ENCODE data around the gene ZNF544.
A peak's percentile ranks its signal among the peaks of the same experiment; 100 is the strongest.

ZNF544 gene

DNA sequence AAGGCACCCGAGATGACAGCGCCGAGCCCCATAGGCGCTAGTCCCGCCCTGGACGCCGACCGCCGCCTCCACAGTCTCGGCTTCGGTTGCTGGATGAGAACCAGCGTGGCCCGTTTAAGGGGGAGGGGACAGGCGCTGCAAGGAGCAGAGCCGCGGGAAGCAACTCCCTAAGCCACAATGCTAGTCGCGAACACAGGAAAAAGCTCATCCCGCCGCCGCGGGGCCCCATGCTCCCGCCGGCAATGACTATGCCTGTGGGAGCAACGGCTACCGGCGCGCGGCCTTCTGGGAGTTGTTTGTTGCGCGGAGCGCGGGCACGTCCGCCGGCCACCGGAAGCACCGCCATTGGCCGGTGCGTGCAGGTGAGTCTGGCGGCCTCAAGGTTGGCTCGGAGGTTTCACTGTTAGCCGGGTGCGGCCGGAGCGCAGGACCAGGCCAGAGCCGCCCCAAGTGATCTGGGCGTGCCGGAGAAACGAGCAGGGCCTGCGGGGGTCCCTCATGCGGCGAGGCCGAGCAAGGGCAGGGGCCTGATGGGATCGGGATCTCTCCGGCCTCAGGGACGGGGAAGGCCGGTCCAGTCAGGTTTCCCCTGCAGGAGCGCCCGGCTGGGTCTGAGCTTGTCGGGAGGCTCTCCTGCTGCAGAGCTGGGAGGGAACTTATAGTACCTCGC is at the start of gene ZNF544:
Gene ZNF544, plus strand, starts transcription at position 330 of the 670 bp plus-strand sequence. CDS start 15,110 bp downstream, outside the sequence.
- peak; percentile 63 for DNase-seq

DNA sequence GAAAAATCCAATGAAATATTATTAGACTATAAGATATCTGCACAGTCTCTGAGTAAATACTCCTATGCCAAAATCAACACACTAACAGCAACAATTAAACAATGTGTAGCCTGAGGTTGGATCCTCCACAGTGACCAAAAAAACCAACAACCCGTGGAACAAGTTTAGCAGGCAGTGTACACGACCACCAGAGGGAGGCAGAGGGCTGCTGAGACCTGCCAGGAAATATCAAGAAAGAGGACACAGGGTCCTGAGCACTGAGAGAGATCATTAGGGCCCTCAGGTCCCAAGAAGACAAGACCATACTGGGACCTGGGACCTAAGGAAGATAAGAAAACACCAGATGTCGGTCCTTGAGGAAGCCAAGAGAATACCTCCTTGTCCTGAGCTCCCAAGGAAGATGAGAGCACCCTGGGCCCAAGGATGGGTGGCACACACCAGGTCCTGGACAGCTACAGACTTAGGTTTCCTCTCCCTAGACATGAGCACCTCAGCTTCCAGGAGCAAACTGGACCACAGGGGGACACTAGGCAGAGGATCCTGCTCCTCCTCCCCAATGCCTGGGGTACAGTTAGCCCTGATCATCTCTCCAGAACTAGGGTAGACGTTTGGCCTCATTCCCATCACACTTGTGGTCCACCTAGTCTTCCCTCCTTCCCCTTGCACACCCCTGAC is 46.7 kb upstream of the ZNF544 start:
- peak; percentile 72 for DNase-seq

DNA sequence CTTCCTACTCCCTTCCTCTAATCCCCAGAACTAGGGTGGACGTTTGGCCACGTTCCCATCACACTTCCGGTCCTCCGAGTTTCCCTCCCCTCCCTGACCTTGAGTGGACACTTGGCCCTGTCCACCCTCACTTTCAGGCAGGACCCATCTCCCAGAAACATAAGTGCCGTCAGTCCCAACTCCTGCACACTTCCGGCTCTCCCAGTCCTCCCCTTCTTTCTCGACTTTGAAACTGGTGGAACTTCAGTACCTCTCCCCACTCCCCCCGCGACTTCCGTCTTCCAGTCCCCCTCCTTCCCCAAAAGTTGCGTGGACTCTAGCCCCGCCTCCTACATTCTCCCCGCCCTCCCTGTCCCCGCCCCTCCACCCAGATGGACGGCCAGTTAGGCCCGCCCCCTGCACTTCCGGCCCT is 46.1 kb upstream of the ZNF544 start:
- DNase-seq, result no peak

GRCh38 chr19:58182989-58183816 is 45.5 kb upstream of the ZNF544 start, which contains the start of gene ZNF274:
ZNF274 (plus strand) TSS chr19:58183061; CDS start chr19:58183966, 905 bp downstream.
- DNase-seq, result peak; percentile 96

GRCh38 chr19:58183817-58184215 is 44.9 kb upstream of the ZNF544 start:
- DNase-seq, result no peak

DNA sequence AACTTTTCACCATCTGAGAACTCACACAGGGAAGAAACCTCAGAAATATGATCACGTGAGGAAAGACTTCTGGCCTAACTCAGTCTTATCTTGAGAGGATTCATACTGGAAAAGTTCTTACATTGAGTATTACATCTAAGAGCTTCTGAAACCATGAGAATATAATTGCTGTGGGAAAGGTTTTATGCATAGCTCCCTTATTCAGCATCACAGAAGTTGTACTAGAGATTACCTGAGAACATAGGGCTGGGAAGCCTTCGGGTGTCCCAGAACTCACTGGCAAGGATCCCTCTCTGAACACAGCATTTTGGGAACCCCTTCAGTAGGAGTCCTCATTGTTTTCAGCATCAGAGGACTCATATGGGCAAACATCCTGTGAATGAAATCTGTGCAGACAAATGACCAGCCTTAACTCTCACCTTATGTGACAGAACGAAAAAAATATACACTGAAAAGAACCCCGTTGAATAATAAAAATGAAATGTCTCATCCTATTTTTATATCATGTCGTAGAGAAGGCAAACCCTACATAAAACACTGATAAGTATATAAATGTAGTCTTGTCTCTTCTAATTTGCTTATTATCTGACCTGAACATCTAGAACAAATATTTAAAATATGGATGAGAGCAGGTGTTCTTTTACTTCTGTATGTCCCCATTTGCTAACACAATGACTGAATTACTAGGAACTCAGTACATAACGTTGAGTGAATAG is 31.7 kb upstream of the ZNF544 start:
- no peak for DNase-seq

DNA sequence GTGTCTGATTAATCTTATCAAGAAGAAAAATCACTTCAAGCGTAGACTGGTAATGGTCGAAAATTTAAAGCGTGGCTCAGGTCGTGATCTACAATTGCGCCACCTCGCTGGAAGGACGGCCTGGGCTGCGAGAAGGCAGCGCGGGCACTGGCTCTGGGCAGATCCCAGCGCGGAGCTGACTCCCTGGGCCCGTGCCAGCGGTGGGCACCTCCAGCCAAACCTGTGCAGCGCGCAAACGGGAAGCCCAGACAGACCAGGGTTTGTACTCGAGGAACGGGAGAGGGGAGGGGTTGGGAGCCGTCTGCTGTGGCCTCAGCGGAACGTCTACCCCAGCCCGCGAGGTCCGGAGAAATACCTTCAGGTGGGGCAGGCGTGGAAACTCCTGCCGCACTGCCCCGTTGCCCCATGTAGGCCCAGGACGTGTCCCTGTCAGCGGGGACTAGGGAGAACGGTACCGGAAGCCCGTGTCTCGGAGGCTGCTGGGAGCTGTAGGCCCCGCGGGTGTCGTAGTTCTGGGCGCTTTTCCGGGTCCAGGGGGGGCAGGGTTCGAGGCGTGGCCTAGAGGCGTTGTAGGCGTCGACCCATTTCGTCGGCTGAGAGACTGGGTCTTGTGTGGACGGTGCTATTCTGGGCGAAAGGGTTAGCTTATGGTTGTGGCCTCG is 24.8 kb upstream of the ZNF544 start:
- no peak for DNase-seq

DNA sequence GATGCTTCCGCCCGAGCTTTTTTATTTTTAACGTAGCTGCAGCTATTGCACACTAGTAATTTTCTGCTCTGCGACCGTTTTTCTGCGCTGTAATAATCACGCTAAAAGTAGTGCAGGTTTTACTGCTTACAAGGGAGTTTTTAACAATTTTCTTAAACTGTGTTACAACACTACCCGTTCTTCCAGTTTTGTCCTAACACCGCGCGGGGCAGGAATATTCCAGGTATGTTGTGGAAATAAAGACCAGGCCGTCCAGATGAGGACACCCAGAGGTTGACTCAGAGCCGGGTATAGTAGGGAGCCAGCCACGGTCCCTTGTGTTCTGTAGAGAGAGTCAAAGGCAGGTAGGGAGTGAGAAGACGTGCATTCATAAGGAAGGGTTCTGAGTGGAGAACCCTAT is 24.1 kb upstream of the ZNF544 start:
- no peak for DNase-seq

DNA sequence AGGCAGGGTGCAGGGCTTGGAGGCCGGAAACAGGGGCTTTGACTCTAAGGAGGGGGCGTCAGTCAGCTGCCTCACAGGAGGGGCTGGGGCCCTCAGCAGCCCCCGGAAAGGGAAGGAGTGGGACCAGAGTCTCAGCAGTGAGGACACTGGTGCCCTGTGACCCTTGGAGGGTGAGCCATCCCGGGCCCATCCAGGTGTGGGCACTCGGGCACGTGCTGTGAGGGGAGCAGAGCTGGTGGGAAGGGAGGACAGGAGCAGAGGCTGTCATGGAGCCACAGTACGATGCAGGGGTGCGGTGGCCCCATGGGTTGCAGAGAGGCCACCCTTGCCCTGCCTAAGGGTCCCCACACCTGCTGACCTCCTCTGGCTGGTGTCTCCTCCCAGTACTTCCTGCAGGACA is 19.1 kb upstream of the ZNF544 start:
- DNase-seq, result no peak

DNA sequence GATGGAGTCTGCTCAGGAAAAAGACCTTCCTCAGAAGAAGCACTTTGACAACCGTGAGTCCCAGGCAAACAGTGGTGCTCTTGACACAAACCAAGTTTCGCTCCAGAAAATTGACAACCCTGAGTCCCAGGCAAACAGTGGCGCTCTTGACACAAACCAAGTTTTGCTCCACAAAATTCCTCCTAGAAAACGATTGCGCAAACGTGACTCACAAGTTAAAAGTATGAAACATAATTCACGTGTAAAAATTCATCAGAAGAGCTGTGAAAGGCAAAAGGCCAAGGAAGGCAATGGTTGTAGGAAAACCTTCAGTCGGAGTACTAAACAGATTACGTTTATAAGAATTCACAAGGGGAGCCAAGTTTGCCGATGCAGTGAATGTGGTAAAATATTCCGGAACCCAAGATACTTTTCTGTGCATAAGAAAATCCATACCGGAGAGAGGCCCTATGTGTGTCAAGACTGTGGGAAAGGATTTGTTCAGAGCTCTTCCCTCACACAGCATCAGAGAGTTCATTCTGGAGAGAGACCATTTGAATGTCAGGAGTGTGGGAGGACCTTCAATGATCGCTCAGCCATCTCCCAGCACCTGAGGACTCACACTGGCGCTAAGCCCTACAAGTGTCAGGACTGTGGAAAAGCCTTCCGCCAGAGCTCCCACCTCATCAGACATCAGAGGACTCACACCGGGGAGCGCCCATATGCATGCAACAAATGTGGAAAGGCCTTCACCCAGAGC is 16.2 kb upstream of the ZNF544 start:
- DNase-seq, result no peak

DNA sequence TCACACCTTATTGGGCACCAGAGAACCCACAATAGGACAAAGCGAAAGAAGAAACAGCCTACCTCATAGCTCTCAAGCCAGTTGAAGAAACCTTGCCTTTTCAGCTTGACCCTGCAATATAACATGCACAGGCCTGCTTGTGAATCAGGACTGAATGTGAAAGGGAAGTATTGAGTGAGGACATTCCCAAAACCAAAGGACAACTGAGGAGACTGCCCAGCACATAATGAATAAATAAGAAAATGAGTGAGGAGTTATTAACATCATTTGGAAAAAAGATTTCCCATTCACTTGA is 15.7 kb upstream of the ZNF544 start:
- no peak for DNase-seq

DNA sequence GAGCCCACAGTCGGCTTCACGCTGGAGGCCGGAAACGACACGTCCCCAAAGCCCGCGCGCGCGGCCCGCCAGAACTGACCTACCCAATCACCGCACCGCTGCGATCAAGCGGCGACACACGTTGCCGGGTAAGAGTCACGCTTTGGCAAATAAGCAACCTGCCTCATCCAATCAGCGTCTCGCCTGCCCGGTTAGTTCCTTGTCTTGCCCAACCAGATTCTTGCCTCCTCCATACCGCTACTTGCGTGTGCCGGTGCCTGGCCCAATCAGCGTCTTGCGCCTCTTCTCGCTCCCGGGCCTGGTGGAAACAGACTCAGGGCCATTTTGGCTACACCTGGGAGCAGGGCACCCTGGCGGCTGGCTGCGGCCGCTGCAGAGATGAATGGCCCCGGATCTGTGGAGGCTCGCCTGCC is 11.6 kb upstream of the ZNF544 start:
- no peak for DNase-seq

DNA sequence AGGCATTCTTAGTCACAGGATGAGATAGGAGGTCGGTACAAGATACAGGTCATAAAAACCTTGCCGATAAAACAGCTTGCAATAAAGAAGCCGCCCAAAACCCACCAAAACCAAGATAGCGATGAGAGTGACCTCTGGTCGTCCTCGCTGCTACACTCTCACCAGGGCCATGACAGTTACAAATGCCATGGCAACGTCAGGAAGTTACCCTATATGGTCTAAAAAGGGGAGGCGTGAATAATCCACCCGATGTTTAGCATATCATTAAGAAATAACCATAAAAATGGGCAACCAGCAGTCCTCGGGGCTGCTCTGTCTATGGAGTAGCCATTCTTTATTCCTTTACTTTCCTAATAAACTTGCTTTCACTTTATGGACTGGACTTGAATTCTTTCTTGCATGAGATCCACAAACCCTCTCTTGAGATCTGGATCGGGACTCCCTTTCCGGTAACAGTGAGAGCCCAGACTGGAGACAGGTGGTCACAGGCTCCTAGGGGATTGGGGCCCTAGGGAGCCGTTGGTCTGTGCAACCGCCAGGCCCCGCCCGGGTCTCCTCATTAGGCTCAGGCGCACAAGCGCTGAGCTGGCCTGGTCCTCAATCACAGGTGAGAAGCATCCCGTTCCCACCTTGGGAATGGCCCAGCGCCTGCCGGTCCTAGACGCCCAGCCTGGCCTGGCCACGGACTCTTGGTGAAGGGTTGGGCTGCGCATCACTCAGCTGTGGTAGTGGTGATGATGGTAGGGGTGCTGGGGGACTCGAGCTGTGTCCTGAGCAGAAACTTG is 10.9 kb upstream of the ZNF544 start:
- no peak for DNase-seq

- DNase-seq, result no peak
These were observed 9.8 kb upstream of the ZNF544 start for GRCh38 chr19:58218899-58219298.

- DNase-seq, result no peak
These were observed 640 bp upstream of the ZNF544 start for GRCh38 chr19:58227964-58228584.

- peak; percentile 25 for DNase-seq
These were observed 533 bp downstream of the ZNF544 start for GRCh38 chr19:58229255-58229639.

- no peak for DNase-seq
These were observed 8.6 kb downstream of the ZNF544 start for GRCh38 chr19:58237324-58237723.

DNA sequence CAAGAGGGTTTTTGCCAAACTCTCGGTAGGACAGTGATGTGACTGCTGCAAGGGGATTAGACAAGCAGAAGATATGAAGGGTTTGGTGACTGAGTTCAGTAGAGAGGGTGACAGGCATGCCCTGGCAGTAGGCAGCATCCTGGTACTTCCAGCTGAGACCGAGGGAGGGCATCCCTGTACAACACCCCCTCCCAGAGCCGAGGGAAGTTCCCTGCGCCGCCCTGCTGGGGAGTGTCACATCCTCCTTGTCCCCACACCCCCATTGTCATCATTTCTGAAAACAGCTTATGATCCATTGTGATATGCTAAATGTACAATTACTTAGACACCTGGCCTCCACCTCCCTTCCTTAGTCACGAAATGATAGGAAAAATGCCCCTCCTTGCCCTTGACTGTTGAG is 14.6 kb downstream of the ZNF544 start:
- DNase-seq, result no peak

- no peak for DNase-seq
These were observed 20.2 kb downstream of the ZNF544 start for GRCh38 chr19:58248886-58249285.

DNA sequence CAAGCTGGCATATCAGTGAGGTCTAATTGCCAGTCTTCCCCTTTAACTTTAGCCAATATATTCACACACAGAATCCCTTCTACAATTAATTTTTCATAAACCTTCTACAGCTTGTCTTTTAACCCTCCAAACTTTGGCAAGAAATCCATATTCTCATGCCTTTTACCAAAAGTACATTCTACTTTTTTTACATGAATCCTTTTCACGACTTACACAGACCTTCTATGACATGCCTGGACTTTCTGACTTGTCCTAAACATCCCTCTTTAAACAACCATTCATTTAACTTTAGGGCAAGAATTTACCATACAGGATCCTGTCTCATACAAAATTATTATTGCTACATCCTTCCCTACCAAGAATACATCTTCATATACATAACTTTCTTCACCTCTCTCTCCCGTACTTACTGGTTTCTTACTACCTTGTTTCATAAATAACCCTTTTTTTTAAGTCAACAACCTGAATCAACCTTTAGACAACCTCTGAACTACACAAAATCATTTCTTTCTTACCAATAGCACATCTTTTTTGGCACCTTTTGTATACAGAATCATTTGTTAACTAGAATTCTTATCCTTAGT is 23.5 kb downstream of the ZNF544 start:
- DNase-seq, result no peak
